Cerebellar cortex (tissue), 1 donor: ENCODE results near the gene LRRD1.
"Not testable (repeated sequence)": the region's sequence is repeated elsewhere in the genome, so short reads cannot be mapped to it uniquely, and the experiment has no call there.

Source experiments
- DNase-seq: peaks from one replicate; pipeline ENCODE4 v3.0.0-alpha.2; 2015; ENCODE audit warnings: low spot score

LRRD1 gene

GRCh38 chr7:92178928-92179924 lies at the start of gene LRRD1:
LRRD1 (minus strand) TSS chr7:92179142; CDS start chr7:92165202, 13,940 bp downstream.
- DNase-seq = peak; percentile 87

- no peak for DNase-seq
Measured at GRCh38 chr7:92228742-92229141, 49.8 kb upstream of the LRRD1 start.

GRCh38 chr7:92228100-92228499 lies 49.2 kb upstream of the LRRD1 start:
- no peak for DNase-seq

- no peak for DNase-seq
Measured at GRCh38 chr7:92226981-92227380, 48.0 kb upstream of the LRRD1 start.

GRCh38 chr7:92221766-92222165 lies 42.8 kb upstream of the LRRD1 start:
- DNase-seq = no peak

- no peak for DNase-seq
Measured at GRCh38 chr7:92206672-92207071, 27.7 kb upstream of the LRRD1 start.

GRCh38 chr7:92205987-92206386 lies 27.0 kb upstream of the LRRD1 start:
- DNase-seq = no peak

- DNase-seq = no peak
Measured at GRCh38 chr7:92200791-92201190, 21.8 kb upstream of the LRRD1 start.

- DNase-seq = no peak
Measured at GRCh38 chr7:92192326-92192725, 13.4 kb upstream of the LRRD1 start.

- not testable (repeated sequence) for DNase-seq
Measured at GRCh38 chr7:92189246-92189645, 10.3 kb upstream of the LRRD1 start.

GRCh38 chr7:92184294-92184693 lies 5.4 kb upstream of the LRRD1 start:
- not testable (repeated sequence) for DNase-seq

- no peak for DNase-seq
Measured at GRCh38 chr7:92177362-92177761, 1.6 kb downstream of the LRRD1 start.

- not testable (repeated sequence) for DNase-seq
Measured at GRCh38 chr7:92169529-92169928, 9.4 kb downstream of the LRRD1 start.

- DNase-seq = no peak
Measured at GRCh38 chr7:92161271-92161670, 17.7 kb downstream of the LRRD1 start.

GRCh38 chr7:92158660-92159575 lies 20.0 kb downstream of the LRRD1 start:
- DNase-seq = no peak

- DNase-seq = no peak
Measured at GRCh38 chr7:92156990-92157389, 22.0 kb downstream of the LRRD1 start.

- DNase-seq = no peak
Measured at GRCh38 chr7:92155108-92155739, 23.7 kb downstream of the LRRD1 start.

GRCh38 chr7:92150450-92151017 lies 28.4 kb downstream of the LRRD1 start:
- DNase-seq = no peak

GRCh38 chr7:92149736-92150239 lies 29.2 kb downstream of the LRRD1 start:
- DNase-seq = no peak

- DNase-seq = not testable (repeated sequence)
Measured at GRCh38 chr7:92143192-92143880, 35.6 kb downstream of the LRRD1 start.

GRCh38 chr7:92142791-92143190 lies 36.2 kb downstream of the LRRD1 start:
- not testable (repeated sequence) for DNase-seq
